Measurements from ENCODE around the gene PACSIN1.

DNA sequence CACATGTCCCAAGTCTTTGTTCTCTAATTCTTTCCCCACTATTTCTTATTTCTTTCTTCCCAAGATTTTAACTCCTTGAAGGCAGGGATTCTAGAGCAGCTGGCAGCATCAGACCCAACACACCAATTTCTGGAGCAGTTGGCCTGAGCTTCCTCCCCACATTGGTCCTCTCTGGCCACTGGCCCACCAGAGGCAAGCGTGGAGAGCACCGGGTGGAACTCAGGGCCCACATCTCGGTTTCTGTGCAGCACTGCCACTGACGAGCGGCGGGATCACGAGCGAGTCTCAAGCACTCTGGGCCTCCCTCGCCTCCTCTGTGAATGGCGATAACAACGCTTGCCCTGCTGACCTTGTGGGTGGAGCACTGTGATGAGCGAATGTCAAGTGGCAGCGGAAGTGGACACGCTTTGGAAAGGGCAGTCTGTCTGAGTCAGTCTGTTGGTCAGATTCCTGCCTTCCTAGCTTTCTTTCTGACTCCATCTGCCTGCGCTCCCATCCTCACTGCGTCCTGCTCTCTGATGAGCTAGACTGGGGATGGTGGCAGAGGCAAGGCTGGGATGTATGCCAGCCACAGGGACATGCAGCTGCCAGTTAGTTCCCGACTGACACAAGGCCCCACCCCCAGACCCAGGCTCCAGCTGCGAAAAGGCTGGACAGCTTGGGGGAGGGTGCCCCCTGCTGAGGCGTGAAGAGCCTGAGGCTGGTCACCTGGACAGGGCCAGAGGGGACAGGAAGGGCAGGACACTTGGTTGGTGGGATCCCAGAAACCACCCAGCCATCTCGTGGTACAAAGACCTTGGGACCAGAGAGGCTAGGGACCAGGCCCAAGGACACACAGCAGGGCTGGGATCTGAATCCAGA, 94.7 kb downstream of the PACSIN1 start:
- TF ChIP-seq, protein P1, sequence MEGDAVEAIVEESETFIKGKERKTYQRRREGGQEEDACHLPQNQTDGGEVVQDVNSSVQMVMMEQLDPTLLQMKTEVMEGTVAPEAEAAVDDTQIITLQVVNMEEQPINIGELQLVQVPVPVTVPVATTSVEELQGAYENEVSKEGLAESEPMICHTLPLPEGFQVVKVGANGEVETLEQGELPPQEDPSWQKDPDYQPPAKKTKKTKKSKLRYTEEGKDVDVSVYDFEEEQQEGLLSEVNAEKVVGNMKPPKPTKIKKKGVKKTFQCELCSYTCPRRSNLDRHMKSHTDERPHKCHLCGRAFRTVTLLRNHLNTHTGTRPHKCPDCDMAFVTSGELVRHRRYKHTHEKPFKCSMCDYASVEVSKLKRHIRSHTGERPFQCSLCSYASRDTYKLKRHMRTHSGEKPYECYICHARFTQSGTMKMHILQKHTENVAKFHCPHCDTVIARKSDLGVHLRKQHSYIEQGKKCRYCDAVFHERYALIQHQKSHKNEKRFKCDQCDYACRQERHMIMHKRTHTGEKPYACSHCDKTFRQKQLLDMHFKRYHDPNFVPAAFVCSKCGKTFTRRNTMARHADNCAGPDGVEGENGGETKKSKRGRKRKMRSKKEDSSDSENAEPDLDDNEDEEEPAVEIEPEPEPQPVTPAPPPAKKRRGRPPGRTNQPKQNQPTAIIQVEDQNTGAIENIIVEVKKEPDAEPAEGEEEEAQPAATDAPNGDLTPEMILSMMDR (tag by site-specific recombination; IDR thresholded peaks at IDR 0.05): 0 out of 2 replicates have a peak, but pooled peaks have one; percentile 7
- TF ChIP-seq SALL2 (tag by site-specific recombination; IDR thresholded peaks at IDR 0.05; ENCODE audit: borderline replicate concordance) (no peak), ZNF510 (tag by site-specific recombination; IDR thresholded peaks at IDR 0.05; ENCODE audit: insufficient replicate concordance) (no peak), ZNF416 (tag by site-specific recombination; IDR thresholded peaks at IDR 0.05) (no peak), ZNF571 (tag by site-specific recombination; IDR thresholded peaks at IDR 0.05) (no peak), RBAK (tag by site-specific recombination; IDR thresholded peaks at IDR 0.05) (no peak)

All from HEK293 (cell line).